ENCODE data around the gene AKAP3.

Gene AKAP3

DNA sequence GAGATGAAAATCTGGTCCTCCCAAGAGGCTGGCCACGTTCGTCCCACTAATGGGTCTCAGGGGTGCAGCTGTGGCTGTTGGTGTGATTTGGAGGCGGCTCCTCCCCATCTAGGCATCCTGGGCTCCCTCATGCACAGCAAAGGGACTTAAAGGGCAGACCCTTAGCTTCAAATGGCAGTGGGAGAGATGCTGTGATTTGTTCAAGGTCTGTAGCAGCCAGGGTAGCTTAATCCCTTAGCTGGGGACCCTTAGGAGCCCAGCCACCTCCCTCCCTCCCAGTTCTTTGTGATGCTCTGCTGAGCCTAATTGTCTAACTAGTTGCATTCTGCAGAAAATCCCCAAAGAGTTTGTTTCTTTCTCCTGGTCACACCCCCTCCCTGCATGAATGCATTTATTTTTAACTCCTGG is 68.6 kb downstream of the AKAP3 start:
- no peaks in the 10 kb centered on the region for H3K27me3 ChIP-seq (ENCODE audit: control insufficient read depth in 3 of 3, insufficient read depth in 3 of 3, low read depth in 1 of 3, low read length in 3 of 3)
- no peak overlapping the region for H2BK12ac ChIP-seq (ENCODE audit: low read length)
- no peak overlapping the region for H4K8ac ChIP-seq (ENCODE audit: low read depth, low read length)
- H2BK120ac ChIP-seq (ENCODE audit: low read depth, low read length): no peak overlapping the region
- WGBS, 2 donors (ENCODE audit: extremely low coverage in 2 of 2, insufficient read length in 2 of 2, insufficient replicate concordance in 1 of 2): no CpG with 5 or more reads among the region's 3 CpGs
- peak overlapping the region; percentile 58 for H2AFZ ChIP-seq (ENCODE audit: low read length)
- no peak overlapping the region for H2BK15ac ChIP-seq (ENCODE audit: low read length)
- H3K4me1 ChIP-seq (ENCODE audit: control insufficient read depth in 2 of 2, insufficient read depth in 1 of 2, low read depth in 1 of 2, low read length in 2 of 2): peaks cover 16 to 22% of the 10 kb centered on the region in 2 donors
- H3K27ac ChIP-seq (replicated peaks; ENCODE audit: low read length): peak overlapping the region; percentile 89
- no peak overlapping the region for H3K23ac ChIP-seq (ENCODE audit: low read depth, low read length, poor library complexity)
- peak; percentile 67 for DNase-seq (ENCODE audit: low spot score)
- H3K4ac ChIP-seq (ENCODE audit: low read length): no peak overlapping the region
- H3K9ac ChIP-seq (ENCODE audit: low read depth, low read length, poor library complexity): no peak overlapping the region
- no peak overlapping the region for H3K4me3 ChIP-seq (ENCODE audit: low read length in 2 of 2)
- no peaks in the 10 kb centered on the region for H3K36me3 ChIP-seq (replicated peaks in 1 of 2; ENCODE audit: control insufficient read depth in 2 of 2, insufficient read depth in 2 of 2, low read length in 2 of 2)
- peak overlapping the region; percentile 12 for H3K18ac ChIP-seq (ENCODE audit: low read length)
- H3K9me3 ChIP-seq (replicated peaks in 1 of 2; ENCODE audit: control insufficient read depth in 2 of 2, insufficient read depth in 1 of 2, low read depth in 1 of 2, low read length in 2 of 2): no peaks in the 10 kb centered on the region
- H3K79me1 ChIP-seq (ENCODE audit: low read depth, low read length): no peaks in the 10 kb centered on the region
- H3K14ac ChIP-seq (ENCODE audit: low read length): no peak overlapping the region
- no peak overlapping the region for H4K91ac ChIP-seq (ENCODE audit: low read depth, low read length, poor library complexity)
- no peak overlapping the region for H2BK5ac ChIP-seq (ENCODE audit: low read length)
- H3K4me2 ChIP-seq (ENCODE audit: insufficient read depth, low read length, poor library complexity, severe bottlenecking): no peak overlapping the region
- no peak overlapping the region for H2AK5ac ChIP-seq (ENCODE audit: low read depth, low read length)

DNA sequence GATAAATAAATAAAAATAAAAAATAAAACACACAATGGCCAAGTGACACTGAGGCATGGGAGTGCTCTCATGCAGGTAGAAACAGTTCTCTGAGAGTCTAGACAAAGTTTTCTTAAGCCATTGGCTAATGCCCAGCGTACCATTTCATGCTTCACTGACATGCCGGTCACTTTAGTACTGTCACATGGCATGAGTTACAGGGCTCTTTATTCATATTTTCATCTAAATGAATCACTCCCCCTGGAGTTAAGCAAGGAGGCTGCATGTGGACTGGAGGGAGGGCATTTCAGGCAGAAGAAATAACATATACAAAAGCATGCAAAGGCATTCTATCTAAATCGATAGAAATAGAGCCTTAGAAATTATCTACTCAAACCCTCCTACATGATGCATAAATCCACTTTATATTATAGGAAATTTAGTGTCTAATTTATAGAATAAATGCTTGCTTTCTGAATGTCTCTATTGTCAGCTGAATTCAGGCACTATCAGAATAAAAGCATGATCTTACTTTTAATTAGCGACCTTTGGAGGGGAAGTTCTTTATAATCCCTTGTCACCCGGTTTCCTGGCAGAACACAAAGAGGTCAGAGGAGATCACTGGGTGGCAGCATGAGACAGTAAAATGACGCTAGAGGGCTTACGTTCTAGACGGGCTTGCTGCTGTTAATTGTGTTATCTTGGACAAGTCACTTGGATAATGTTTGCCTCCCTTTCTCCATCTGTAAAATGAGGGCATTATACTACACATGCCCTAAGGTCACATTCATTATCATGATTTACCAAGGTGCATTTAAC is 69.3 kb downstream of the AKAP3 start:
- no peak overlapping the region for H2AK5ac ChIP-seq (ENCODE audit: low read depth, low read length)
- H3K9me3 ChIP-seq (replicated peaks in 1 of 2; ENCODE audit: control insufficient read depth in 2 of 2, insufficient read depth in 1 of 2, low read depth in 1 of 2, low read length in 2 of 2): no peaks in the 10 kb centered on the region
- H3K4ac ChIP-seq (ENCODE audit: low read length): no peak overlapping the region
- no peak overlapping the region for H4K91ac ChIP-seq (ENCODE audit: low read depth, low read length, poor library complexity)
- no peak overlapping the region for H3K4me2 ChIP-seq (ENCODE audit: insufficient read depth, low read length, poor library complexity, severe bottlenecking)
- WGBS, 2 donors (ENCODE audit: extremely low coverage in 2 of 2, insufficient read length in 2 of 2, insufficient replicate concordance in 1 of 2): no CpG with 5 or more reads among the region's 8 CpGs
- DNase-seq (ENCODE audit: low spot score): peak; percentile 38
- peaks cover 16 to 22% of the 10 kb centered on the region in 2 donors for H3K4me1 ChIP-seq (ENCODE audit: control insufficient read depth in 2 of 2, insufficient read depth in 1 of 2, low read depth in 1 of 2, low read length in 2 of 2)
- H2BK5ac ChIP-seq (ENCODE audit: low read length): no peak overlapping the region
- H3K27me3 ChIP-seq (ENCODE audit: control insufficient read depth in 3 of 3, insufficient read depth in 3 of 3, low read depth in 1 of 3, low read length in 3 of 3): no peaks in the 10 kb centered on the region
- H4K8ac ChIP-seq (ENCODE audit: low read depth, low read length): no peak overlapping the region
- H2BK120ac ChIP-seq (ENCODE audit: low read depth, low read length): no peak overlapping the region
- no peaks in the 10 kb centered on the region for H3K36me3 ChIP-seq (replicated peaks in 1 of 2; ENCODE audit: control insufficient read depth in 2 of 2, insufficient read depth in 2 of 2, low read length in 2 of 2)
- no peak overlapping the region for H3K9ac ChIP-seq (ENCODE audit: low read depth, low read length, poor library complexity)
- H3K18ac ChIP-seq (ENCODE audit: low read length): no peak overlapping the region
- H3K14ac ChIP-seq (ENCODE audit: low read length): no peak overlapping the region
- peak overlapping the region; percentile 21 for H2AFZ ChIP-seq (ENCODE audit: low read length)
- no peak overlapping the region for H3K23ac ChIP-seq (ENCODE audit: low read depth, low read length, poor library complexity)
- no peak overlapping the region for H2BK12ac ChIP-seq (ENCODE audit: low read length)
- H3K4me3 ChIP-seq (ENCODE audit: low read length in 2 of 2): no peak overlapping the region
- H3K27ac ChIP-seq (replicated peaks; ENCODE audit: low read length): peak overlapping the region; percentile 89
- H3K79me1 ChIP-seq (ENCODE audit: low read depth, low read length): no peaks in the 10 kb centered on the region
- no peak overlapping the region for H2BK15ac ChIP-seq (ENCODE audit: low read length)

DNA sequence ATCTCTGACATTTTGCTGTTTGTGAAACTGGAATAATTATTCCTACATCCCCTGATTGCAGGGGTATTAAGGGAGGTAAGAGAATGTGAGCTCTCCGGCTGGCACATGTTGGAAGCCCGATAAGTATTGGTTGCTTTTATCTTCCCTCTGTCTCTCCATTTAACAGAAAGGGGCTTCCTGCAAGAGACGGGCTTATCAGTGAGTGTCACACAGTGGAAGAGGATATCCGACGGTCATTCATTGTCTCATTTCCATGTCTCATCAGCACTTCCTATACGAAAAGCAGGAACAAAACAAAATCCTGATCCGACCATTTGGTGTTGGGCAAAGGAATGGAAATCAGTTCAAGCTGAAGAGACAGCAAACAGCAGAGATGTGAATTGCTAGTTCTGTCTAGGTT is 76.2 kb downstream of the AKAP3 start:
- Histone ChIP-seq H3K18ac (ENCODE audit: low read length) (no peak overlapping the region), H3K4me2 (ENCODE audit: insufficient read depth, low read length, poor library complexity, severe bottlenecking) (no peak overlapping the region), H4K8ac (ENCODE audit: low read depth, low read length) (no peak overlapping the region), H3K23ac (ENCODE audit: low read depth, low read length, poor library complexity) (no peak overlapping the region), H2BK12ac (ENCODE audit: low read length) (no peak overlapping the region), H3K36me3 (replicated peaks in 1 of 2; ENCODE audit: control insufficient read depth in 2 of 2, insufficient read depth in 2 of 2, low read length in 2 of 2) (no peaks in the 10 kb centered on the region), H2AK5ac (ENCODE audit: low read depth, low read length) (no peak overlapping the region), H3K4ac (ENCODE audit: low read length) (no peak overlapping the region), H4K91ac (ENCODE audit: low read depth, low read length, poor library complexity) (no peak overlapping the region), H3K9me3 (replicated peaks in 1 of 2; ENCODE audit: control insufficient read depth in 2 of 2, insufficient read depth in 1 of 2, low read depth in 1 of 2, low read length in 2 of 2) (no peaks in the 10 kb centered on the region), H3K14ac (ENCODE audit: low read length) (no peak overlapping the region), H3K4me1 (ENCODE audit: control insufficient read depth in 2 of 2, insufficient read depth in 1 of 2, low read depth in 1 of 2, low read length in 2 of 2) (peaks cover 2 to 3% of the 10 kb centered on the region in 2 donors), H2AFZ (ENCODE audit: low read length) (no peak overlapping the region), H2BK15ac (ENCODE audit: low read length) (no peak overlapping the region), H3K79me1 (ENCODE audit: low read depth, low read length) (no peaks in the 10 kb centered on the region), H3K27me3 (ENCODE audit: control insufficient read depth in 3 of 3, insufficient read depth in 3 of 3, low read depth in 1 of 3, low read length in 3 of 3) (no peaks in the 10 kb centered on the region), H3K27ac (replicated peaks; ENCODE audit: low read length) (no peak overlapping the region), H2BK120ac (ENCODE audit: low read depth, low read length) (no peak overlapping the region), H3K4me3 (ENCODE audit: low read length in 2 of 2) (no peak overlapping the region), H2BK5ac (ENCODE audit: low read length) (no peak overlapping the region), H3K9ac (ENCODE audit: low read depth, low read length, poor library complexity) (no peak overlapping the region)
- WGBS, 2 donors (ENCODE audit: extremely low coverage in 2 of 2, insufficient read length in 2 of 2, insufficient replicate concordance in 1 of 2): no CpG with 5 or more reads among the region's 7 CpGs
- DNase-seq (ENCODE audit: low spot score): no peak

DNA sequence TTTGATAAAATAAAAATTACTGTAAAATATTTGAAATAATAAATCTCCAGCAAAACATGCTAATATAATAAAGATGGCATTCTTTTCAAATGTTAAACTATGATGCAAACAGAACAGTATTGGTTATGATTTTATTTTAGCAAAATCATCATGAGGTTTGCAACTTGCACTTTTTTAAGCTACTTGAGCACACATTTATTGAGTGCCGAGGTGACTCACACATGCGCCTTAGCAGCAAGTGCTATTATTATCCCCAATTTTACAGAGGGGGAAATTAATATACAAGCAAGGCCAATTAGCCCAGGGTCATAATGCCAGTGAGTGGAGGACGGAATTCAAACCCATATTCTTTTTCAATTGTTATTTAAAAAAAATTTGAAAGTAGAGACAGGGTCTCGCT is 79.6 kb downstream of the AKAP3 start:
- no CpG with 5 or more reads among the region's 4 CpGs for WGBS, 2 donors (ENCODE audit: extremely low coverage in 2 of 2, insufficient read length in 2 of 2, insufficient replicate concordance in 1 of 2)
- Histone ChIP-seq H3K14ac (ENCODE audit: low read length) (no peak overlapping the region), H3K4me1 (ENCODE audit: control insufficient read depth in 2 of 2, insufficient read depth in 1 of 2, low read depth in 1 of 2, low read length in 2 of 2) (peaks cover 0 to 6% of the 10 kb centered on the region in 2 donors), H3K79me1 (ENCODE audit: low read depth, low read length) (no peaks in the 10 kb centered on the region), H2BK5ac (ENCODE audit: low read length) (no peak overlapping the region), H4K8ac (ENCODE audit: low read depth, low read length) (no peak overlapping the region), H3K9me3 (replicated peaks in 1 of 2; ENCODE audit: control insufficient read depth in 2 of 2, insufficient read depth in 1 of 2, low read depth in 1 of 2, low read length in 2 of 2) (no peaks in the 10 kb centered on the region), H3K4ac (ENCODE audit: low read length) (no peak overlapping the region), H3K27ac (replicated peaks; ENCODE audit: low read length) (no peak overlapping the region), H3K27me3 (ENCODE audit: control insufficient read depth in 3 of 3, insufficient read depth in 3 of 3, low read depth in 1 of 3, low read length in 3 of 3) (no peaks in the 10 kb centered on the region), H3K9ac (ENCODE audit: low read depth, low read length, poor library complexity) (no peak overlapping the region), H3K4me2 (ENCODE audit: insufficient read depth, low read length, poor library complexity, severe bottlenecking) (no peak overlapping the region), H2BK12ac (ENCODE audit: low read length) (no peak overlapping the region), H2BK15ac (ENCODE audit: low read length) (no peak overlapping the region), H3K23ac (ENCODE audit: low read depth, low read length, poor library complexity) (no peak overlapping the region), H3K4me3 (ENCODE audit: low read length in 2 of 2) (no peak overlapping the region), H2AK5ac (ENCODE audit: low read depth, low read length) (no peak overlapping the region), H2AFZ (ENCODE audit: low read length) (no peak overlapping the region), H4K91ac (ENCODE audit: low read depth, low read length, poor library complexity) (no peak overlapping the region), H3K18ac (ENCODE audit: low read length) (no peak overlapping the region), H2BK120ac (ENCODE audit: low read depth, low read length) (no peak overlapping the region), H3K36me3 (replicated peaks in 1 of 2; ENCODE audit: control insufficient read depth in 2 of 2, insufficient read depth in 2 of 2, low read length in 2 of 2) (no peaks in the 10 kb centered on the region)
- no peak for DNase-seq (ENCODE audit: low spot score)
